Spleen (tissue), 7 donors: Measurements from ENCODE around the gene PLEKHM2.

Source experiments
- POLR2AphosphoS5 ChIP-seq, 3 donors: sonication (generic); formaldehyde crosslinking; IDR thresholded peaks; one replicate each; pipeline ENCODE4 v1.5.1; 2017; ENCODE audit warnings: antibody characterized with exemption in 3 of 3
- TF ChIP-seq, protein P1 (sequence below), 11 experiments: fragments of 200-600 bp in 7 of 11; fragments of 450-650 bp in 4 of 11; sonication (generic) in 4 of 11; IDR thresholded peaks in 8 of 11; conservative IDR thresholded peaks in 3 of 11; 1 replicate in 7 of 11; 2 replicates in 4 of 11; pipeline versions ENCODE4 v1.4.0 to v1.8.0; 2016 to 2021; ENCODE audit warnings: antibody characterized with exemption in 11 of 11, inconsistent platforms in 4 of 11, mild to moderate bottlenecking in 1 of 11
- donor health status: DM: no; HTN: no; CAD: no; lungs with moderate emphysema.
- donor health status: DM: no; HTN: no; CAD: no.
- donor health status: DM: no; HTN: no; CAD: no.

DNA sequence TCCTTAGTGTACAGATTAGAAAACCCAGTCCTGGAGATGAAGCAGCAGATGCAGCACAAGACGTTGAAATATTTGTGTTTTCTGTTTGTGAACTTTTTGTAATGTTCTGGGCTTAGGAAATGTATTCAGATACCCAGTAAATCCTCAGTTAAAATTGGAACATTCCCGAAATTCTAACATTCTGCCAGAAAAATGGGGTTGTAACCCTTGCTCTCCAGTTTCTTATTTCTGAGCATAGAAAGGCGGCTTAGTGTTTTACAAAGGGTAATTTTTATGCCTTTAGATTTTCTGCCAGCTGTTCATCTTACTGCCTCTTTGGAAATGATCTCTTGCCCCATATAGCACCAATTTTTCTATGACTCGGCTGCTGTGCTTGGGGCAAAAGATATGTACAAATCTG, 46.3 kb upstream of the PLEKHM2 start:
- TF ChIP-seq, protein P1, sequence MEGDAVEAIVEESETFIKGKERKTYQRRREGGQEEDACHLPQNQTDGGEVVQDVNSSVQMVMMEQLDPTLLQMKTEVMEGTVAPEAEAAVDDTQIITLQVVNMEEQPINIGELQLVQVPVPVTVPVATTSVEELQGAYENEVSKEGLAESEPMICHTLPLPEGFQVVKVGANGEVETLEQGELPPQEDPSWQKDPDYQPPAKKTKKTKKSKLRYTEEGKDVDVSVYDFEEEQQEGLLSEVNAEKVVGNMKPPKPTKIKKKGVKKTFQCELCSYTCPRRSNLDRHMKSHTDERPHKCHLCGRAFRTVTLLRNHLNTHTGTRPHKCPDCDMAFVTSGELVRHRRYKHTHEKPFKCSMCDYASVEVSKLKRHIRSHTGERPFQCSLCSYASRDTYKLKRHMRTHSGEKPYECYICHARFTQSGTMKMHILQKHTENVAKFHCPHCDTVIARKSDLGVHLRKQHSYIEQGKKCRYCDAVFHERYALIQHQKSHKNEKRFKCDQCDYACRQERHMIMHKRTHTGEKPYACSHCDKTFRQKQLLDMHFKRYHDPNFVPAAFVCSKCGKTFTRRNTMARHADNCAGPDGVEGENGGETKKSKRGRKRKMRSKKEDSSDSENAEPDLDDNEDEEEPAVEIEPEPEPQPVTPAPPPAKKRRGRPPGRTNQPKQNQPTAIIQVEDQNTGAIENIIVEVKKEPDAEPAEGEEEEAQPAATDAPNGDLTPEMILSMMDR (IDR thresholded peaks at IDR 0.05 in 8 of 11, conservative IDR thresholded peaks at IDR 0.05 in 3 of 11): no peak
- TF ChIP-seq POLR2AphosphoS5 (IDR thresholded peaks at IDR 0.05): no peak
